Right lobe of liver (tissue), 6 donors: ENCODE measurements around the gene ART5. TPM values are rescaled to one million over a fixed set of nuclear protein-coding genes. Genes with fewer than 3 reads are reported as not detected.

Experiments used
- ATAC-seq, 4 donors: fragments of 200-7000 bp; cut with Tn5 transposase; one replicate each; pipeline ENCODE4 v1.9.1; 2020; ENCODE audit warnings: mild to moderate bottlenecking in 4 of 4, moderate library complexity in 4 of 4
- DNase-seq, 3 donors: peaks; one replicate each; pipeline ENCODE4 v3.0.0-alpha.2; 2020
- H3K27ac ChIP-seq, 3 donors: fragments of 200-600 bp; one replicate each; pipeline ENCODE4 v1.8.0; 2022
- H3K27me3 ChIP-seq, 2 donors: fragments of 200-600 bp; one replicate each; pipeline ENCODE4 v1.8.0; 2022
- H3K36me3 ChIP-seq, 4 donors: fragments of 200-600 bp; sonication (generic) in 1 of 4; one replicate each; pipeline versions ENCODE4 v1.5.1 to v1.8.0; 2017 to 2022; ENCODE audit warnings: control low read depth in 1 of 4
- H3K4me1 ChIP-seq, 4 donors: fragments of 200-600 bp; sonication (generic) in 1 of 4; one replicate each; pipeline versions ENCODE4 v1.5.1 to v1.8.0; 2017 to 2022; ENCODE audit warnings: control low read depth in 1 of 4
- H3K4me3 ChIP-seq, 3 donors: fragments of 200-600 bp; one replicate each; pipeline ENCODE4 v1.8.0; 2022
- H3K9me3 ChIP-seq, 4 donors: fragments of 200-600 bp; sonication (generic) in 1 of 4; one replicate each; pipeline versions ENCODE4 v1.5.1 to v1.8.0; 2017 to 2022; ENCODE audit warnings: control low read depth in 1 of 4
- POLR2A ChIP-seq: fragments of 450-650 bp; IDR thresholded peaks from one replicate; pipeline ENCODE4 v1.6.1; 2017; ENCODE audit warnings: antibody characterized with exemption, mild to moderate bottlenecking
- WGBS: methylation state at CpG from one replicate; pipeline ENCODE4 v1.1.6; 2018; ENCODE audit warnings: low coverage, low lambda C conversion rate; ENCODE audit not compliant: insufficient coverage; ENCODE audit errors: missing lambda C conversion rate; 5-methylcytosine and 5-hydroxymethylcytosine counted together
- intact Hi-C, 2 donors: fragments of 100-400 bp; cut with DNase I; formaldehyde crosslinking; loops; one replicate each; pipeline versions ENCODE4 v1.11.2 to v1.14.1; 2022
- total RNA-seq, 6 experiments: library from RNA; depleted of rRNA in 2 of 6; stranded (reverse); fragments of >200 nt in 2 of 6; fragmentation: NEBNext Ultra II Directional in 3 of 6; extraction: Animal tissue kit (Norgen Biotek cat#: 25700) in 3 of 6; gene quantifications; one replicate each; pipeline versions ENCODE4 v1.1.0 to v1.2.4, GENCODE V29; 2016 to 2023
- TF ChIP-seq, protein P1 (sequence below), 4 donors: fragments of 200-600 bp in 3 of 4; fragments of 450-650 bp in 1 of 4; IDR thresholded peaks; one replicate each; pipeline versions ENCODE4 v1.5.1 to v1.8.0; 2016 to 2022; ENCODE audit warnings: antibody characterized with exemption in 4 of 4, mild to moderate bottlenecking in 2 of 4
- donor health status: DM: no; HTN: yes; CAD: no.
- donor health status: DM: no; HTN: no; CAD: no.
- donor health status: DM: no; HTN: no; CAD: no.
- donor health status: DM: no; HTN: yes; CAD: no.
- donor health status: DM: no; HTN: yes; CAD: no.

ART5 gene
- total RNA-seq, 6 experiments from 2014 or later, result 0.35 to 0.59 TPM; not detected in 4

- H3K27me3 ChIP-seq, result no peaks in the 10 kb centered on the region
- WGBS, result 97% methylated on average over 30 of the region's 89 CpGs
- peaks cover 0 to 3% (median 1%) of the 10 kb centered on the region in 4 donors for H3K36me3 ChIP-seq
- H3K9me3 ChIP-seq, result no peaks in the 10 kb centered on the region
- H3K4me3 ChIP-seq, result no peak overlapping the region
- intact Hi-C loops, result no loop called here
- TF ChIP-seq POLR2A, result no peak
- TF ChIP-seq, protein P1, sequence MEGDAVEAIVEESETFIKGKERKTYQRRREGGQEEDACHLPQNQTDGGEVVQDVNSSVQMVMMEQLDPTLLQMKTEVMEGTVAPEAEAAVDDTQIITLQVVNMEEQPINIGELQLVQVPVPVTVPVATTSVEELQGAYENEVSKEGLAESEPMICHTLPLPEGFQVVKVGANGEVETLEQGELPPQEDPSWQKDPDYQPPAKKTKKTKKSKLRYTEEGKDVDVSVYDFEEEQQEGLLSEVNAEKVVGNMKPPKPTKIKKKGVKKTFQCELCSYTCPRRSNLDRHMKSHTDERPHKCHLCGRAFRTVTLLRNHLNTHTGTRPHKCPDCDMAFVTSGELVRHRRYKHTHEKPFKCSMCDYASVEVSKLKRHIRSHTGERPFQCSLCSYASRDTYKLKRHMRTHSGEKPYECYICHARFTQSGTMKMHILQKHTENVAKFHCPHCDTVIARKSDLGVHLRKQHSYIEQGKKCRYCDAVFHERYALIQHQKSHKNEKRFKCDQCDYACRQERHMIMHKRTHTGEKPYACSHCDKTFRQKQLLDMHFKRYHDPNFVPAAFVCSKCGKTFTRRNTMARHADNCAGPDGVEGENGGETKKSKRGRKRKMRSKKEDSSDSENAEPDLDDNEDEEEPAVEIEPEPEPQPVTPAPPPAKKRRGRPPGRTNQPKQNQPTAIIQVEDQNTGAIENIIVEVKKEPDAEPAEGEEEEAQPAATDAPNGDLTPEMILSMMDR (IDR thresholded peaks at IDR 0.05), result no peak
- no peak for ATAC-seq
- DNase-seq, result no peak
- no peak overlapping the region for H3K27ac ChIP-seq
- H3K4me1 ChIP-seq, result no peaks in the 10 kb centered on the region
These were observed 25.6 kb upstream of the ART5 start for GRCh38 chr11:3667149-3668035.

DNA sequence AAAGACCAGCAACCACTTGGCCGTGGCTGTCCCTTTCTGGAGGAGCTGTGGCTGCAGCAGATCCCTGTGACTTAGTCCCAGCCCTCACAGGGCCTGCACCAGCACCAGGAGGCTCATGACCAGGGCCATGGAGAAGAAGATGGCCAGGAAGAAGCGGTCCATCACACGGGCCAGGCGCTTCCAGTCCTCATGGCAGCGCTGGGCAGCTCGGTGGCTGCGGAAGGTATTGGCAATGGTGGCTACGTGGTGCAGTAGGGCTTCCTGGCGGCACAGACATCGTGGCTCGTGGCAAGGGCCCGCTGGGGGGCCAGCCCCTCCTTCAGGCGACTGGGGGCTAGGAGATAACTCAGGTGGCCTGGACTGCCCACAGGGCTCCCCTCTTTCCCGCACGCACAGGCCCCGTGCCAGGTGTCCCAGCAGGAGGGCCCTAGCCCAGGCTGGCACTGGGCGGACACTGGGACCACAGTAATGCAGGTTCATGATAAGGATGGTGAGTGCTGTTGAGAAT lies 24.3 kb upstream of the ART5 start:
- ATAC-seq (no peak), DNase-seq (no peak)
- intact Hi-C loops, result no loop called here
- no peak overlapping the region for H3K4me3 ChIP-seq
- H3K27ac ChIP-seq, result no peak overlapping the region
- no peaks in the 10 kb centered on the region for H3K9me3 ChIP-seq
- WGBS, result 60% methylated on average over 1 of the region's 17 CpGs
- no peaks in the 10 kb centered on the region for H3K4me1 ChIP-seq
- H3K27me3 ChIP-seq, result no peaks in the 10 kb centered on the region
- H3K36me3 ChIP-seq, result peaks cover 0 to 3% (median under 1%) of the 10 kb centered on the region in 4 donors
- no peak for TF ChIP-seq POLR2A

DNA sequence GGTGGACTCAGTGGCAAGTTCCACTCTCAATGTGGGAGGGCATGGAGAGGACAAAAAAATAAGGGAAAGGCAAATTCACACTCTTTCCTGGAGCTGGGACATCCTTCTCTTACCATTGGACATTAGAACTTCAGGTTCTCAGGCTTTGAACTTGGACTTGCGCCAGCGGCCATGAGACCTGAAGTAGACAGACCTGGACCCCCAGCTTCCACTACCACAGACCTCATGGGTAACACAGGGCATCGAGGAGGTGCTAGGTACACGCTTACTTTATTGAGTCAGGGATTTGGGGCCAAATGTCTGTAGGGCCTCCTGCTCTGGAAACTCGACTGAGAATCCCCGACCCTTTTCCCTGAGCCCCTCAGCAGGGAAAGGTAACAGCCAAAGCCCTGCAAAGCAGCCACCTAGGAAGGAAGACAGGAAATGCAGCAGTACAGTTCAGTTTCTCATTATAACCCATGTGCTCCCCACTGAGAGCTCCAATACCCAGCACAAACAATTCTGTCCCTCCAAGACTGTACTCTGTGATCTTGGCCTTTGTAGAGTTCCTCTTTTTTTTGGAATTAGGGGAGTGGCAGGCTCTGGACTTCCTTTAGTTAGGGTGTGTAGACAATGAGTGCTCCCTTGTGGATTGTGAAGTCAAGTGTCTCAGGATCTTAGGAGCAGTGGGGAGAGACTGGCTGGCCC lies 23.7 kb upstream of the ART5 start:
- no CpG with 5 or more reads among the region's 6 CpGs for WGBS
- Histone ChIP-seq H3K36me3 (peaks cover 0 to 3% (median under 1%) of the 10 kb centered on the region in 4 donors), H3K27me3 (no peaks in the 10 kb centered on the region), H3K27ac (no peak overlapping the region), H3K4me3 (no peak overlapping the region), H3K4me1 (no peaks in the 10 kb centered on the region), H3K9me3 (no peaks in the 10 kb centered on the region)
- no peak for TF ChIP-seq POLR2A
- TF ChIP-seq, protein P1 (IDR thresholded peaks at IDR 0.05), result no peak
- ATAC-seq (peak in 1 of 4 donors; percentile 20), DNase-seq (no peak)
- intact Hi-C loops, result no loop called here

DNA sequence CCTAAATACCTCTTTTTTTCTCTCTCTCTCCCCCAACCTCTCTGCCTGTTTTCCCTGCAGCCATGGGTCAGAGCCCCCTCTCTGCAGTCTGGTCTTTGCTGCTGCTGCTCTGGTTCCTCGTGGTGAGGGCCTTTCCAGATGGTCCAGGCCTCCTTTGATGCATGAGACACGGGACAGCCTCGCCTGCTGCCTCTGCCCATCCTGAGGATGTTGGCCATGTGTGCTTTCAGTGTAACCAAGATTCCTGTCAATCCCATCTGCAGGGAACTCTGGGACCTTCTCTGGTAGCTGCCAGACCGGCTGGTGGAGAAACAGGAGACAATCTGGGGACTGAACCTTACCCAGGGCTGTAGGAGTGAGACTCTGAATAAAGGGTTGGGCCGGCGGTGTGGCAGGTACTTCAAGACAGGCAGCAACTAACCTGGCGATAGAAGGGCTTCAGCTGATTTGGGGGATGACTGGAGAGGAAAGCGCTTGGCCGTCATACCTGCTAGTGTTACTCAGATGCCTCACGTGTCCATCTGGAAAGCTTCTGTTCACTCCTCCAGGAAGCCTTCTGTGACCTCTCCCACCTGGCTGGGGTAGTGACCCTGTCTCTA lies 22.3 kb upstream of the ART5 start:
- WGBS, result 81% methylated on average over 8 of the region's 10 CpGs
- no peaks in the 10 kb centered on the region for H3K9me3 ChIP-seq
- DNase-seq (no peak), ATAC-seq (no peak)
- peaks cover 0 to 3% (median 0%) of the 10 kb centered on the region in 4 donors for H3K36me3 ChIP-seq
- no peaks in the 10 kb centered on the region for H3K27me3 ChIP-seq
- H3K4me1 ChIP-seq, result no peaks in the 10 kb centered on the region
- no peak overlapping the region for H3K4me3 ChIP-seq
- intact Hi-C loops, result no loop called here
- no peak for TF ChIP-seq POLR2A
- TF ChIP-seq, protein P1 (IDR thresholded peaks at IDR 0.05), result no peak
- H3K27ac ChIP-seq, result no peak overlapping the region
